GF-D8 (cell line): ENCODE data around the gene GAS7.

Source experiments
- DNase-seq: peaks from one replicate; lab custom pipeline; 2025; lab: John Stamatoyannopoulos, UW

GAS7 gene

GRCh38 chr17:9912121-9913099 lies 286.0 kb downstream of the GAS7 start:
- DNase-seq: no peak

GRCh38 chr17:9911089-9911488 lies 287.3 kb downstream of the GAS7 start:
- DNase-seq: no peak

DNA sequence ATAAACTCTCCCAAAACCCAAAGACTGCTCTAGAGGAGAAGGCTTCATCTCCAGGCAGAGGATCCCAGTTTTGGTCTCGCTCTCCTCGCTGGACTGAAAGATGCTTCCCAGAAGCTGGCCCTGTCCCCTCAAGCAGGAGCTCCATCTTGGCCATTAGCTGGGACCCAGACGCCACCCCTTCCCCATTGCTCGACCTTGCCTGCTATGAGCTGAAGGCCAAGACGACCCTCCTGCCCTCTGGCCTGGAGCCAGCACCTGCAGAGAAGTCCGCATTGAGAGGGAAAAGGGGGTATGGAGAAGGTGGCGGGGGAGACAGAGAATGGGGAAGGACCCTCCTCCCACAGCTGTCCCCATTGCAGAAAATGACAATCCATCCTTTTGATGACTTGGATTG lies 289.8 kb downstream of the GAS7 start:
- no peak for DNase-seq

- DNase-seq: no peak
Measured at GRCh38 chr17:9907883-9908648, 290.3 kb downstream of the GAS7 start.

- DNase-seq: no peak
Measured at GRCh38 chr17:9907131-9907530, 291.3 kb downstream of the GAS7 start.

GRCh38 chr17:9906616-9907015 lies 291.8 kb downstream of the GAS7 start:
- no peak for DNase-seq

DNA sequence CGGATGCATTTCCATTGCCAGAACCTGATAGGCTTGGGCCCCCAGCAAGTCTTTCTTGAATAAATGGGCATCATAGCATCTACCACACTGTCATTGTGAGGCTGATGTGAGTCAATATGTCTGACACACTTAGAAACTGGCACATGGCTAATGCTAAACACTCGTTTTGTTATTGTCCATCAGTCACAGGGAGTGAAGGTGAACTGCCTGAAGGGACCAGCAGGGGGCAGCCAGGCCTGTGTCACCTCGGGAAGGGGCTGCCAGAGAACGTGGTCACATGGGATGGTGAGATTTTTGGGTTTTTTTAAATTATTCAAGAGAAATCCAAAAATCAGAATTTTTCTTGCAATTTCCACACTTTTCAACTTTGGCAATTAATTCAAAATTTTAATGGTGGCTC lies 292.5 kb downstream of the GAS7 start:
- no peak for DNase-seq

GRCh38 chr17:9905078-9905415 lies 293.4 kb downstream of the GAS7 start, which contains the start of gene RCVRN:
Gene RCVRN, minus strand, starts transcription at chr17:9905271. Its CDS starts 91 bp downstream, at chr17:9905180.
- DNase-seq: no peak

- no peak for DNase-seq
Measured at GRCh38 chr17:9904277-9905077, 293.9 kb downstream of the GAS7 start.

DNA sequence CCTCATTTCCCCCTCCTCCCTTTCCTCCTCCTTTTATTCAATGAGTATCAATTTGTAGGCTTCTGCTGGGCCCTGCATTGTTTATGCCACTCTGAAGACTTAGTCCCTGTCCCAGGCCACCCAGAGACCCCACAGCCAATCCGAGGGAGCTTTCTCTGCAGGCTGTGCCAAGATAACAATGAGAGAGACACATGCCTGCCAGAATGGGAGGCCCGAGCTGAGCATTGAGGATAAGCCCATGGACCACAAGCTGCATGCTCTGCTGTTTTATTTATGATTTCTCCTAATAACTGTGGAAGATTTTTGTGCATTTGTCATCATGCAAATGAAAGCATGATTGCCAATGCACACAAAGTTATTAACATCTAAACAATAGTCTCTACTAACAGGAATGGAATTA lies 296.3 kb downstream of the GAS7 start:
- no peak for DNase-seq

DNA sequence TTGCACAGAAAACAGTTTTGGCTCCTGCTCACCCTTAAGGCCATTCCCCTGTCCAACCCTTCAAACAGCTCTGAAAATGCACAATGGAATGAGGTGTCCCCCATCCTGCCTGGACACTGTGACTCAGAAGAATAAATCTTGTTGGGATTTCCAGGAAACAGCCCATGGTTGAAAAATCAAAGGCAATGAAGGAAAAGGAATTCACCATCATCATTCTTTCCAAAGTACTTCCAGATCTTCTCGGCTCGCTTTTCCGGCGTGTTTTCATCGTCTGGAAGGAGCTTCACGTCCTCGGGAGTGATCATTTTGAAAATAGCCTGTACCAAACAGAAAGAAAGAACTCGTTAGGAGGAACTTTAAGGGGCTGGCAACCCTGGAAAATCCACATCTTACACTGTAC lies 297.6 kb downstream of the GAS7 start:
- DNase-seq: no peak

DNA sequence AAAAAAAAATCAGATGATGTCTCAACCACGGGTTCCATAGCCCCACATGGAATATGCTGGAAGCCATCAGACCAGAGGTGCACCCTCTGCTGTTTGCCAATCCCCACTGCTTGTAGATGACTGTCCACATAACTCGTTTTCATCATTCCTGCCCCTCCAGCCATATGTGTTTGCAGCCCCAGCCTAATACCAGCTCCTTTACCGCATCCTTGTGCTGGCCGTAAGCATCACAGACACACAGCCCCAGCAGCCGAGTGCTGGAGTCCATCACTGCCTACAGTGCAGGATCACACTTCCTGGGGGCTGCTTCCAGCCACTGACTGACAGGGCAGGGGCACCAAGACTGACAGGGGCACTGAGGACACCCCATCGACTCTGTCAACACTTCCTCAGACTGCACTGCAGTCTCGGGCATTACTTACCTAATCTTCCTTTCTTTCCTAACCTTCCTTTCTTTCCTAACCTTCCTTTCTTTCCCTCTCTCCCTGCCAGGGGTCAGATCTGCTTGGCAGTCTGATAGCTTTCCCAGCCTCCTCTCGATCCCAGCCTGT lies 298.3 kb downstream of the GAS7 start:
- DNase-seq: no peak

DNA sequence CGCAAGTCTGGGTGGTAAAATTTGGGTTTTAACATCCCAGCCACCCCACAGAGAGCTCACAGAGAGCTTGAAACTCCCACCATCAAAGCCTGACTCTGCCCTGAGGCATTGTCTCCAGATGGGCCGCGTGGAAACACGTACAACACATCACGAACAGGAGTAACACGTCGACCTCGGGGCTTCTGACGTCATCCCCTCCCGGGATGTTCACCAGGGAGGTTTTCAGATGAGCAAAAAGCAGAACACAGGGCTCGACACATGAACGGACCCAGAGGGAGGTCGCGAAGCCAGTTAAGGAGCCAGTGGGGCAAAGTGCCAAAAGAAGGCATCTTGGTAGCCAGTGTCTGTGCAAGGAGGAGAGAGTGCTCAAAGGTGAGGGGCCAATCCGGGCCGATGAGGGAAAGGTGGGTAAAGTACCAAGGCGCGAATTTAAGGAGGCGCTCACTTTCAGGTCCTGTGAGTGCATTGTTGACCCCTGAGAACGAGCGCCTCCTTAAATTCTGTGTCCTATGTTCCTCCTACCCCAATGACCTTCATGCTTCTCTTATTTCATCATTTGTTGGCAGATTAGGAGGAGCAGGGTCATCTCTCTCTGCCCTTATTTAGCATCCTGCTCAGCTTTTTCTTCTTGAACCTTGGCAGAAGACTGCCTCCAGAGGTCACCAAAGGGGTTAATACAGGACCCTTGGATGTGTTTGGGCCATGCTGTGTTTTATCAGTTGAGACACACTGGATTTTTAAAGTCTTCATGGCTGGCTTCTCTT lies 298.9 kb downstream of the GAS7 start:
- no peak for DNase-seq

GRCh38 chr17:9898812-9899211 lies 299.6 kb downstream of the GAS7 start:
- no peak for DNase-seq

DNA sequence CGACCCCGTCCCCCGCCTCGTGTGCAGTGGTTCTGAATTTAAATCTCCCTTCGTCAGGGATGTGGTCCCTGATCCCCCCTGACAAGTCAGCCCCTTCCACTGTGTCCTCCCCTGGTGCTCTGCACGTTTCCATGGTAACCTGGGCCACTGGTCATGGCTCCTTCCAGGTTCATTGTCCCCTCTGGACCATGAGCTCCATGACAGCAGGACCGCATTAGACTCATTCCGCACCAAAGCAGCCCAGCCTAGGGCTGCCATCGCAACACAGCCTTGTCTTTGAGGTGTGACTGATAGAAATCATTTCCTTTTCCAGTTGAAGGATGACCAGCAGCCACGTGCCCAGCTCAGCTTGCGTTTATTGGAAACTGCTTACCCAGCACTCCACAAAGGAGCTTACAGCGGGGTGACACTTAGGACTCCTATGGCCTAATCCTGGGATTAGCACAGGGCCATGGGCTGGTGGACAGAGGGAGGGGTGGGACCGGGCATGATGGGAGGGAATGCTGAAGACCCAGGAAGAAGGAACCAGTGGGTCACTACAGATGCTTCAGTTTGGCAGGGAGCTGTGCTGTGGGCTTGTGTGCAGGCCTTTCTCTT lies 300.9 kb downstream of the GAS7 start:
- DNase-seq: no peak

GRCh38 chr17:9895923-9896322 lies 302.5 kb downstream of the GAS7 start:
- DNase-seq: no peak

DNA sequence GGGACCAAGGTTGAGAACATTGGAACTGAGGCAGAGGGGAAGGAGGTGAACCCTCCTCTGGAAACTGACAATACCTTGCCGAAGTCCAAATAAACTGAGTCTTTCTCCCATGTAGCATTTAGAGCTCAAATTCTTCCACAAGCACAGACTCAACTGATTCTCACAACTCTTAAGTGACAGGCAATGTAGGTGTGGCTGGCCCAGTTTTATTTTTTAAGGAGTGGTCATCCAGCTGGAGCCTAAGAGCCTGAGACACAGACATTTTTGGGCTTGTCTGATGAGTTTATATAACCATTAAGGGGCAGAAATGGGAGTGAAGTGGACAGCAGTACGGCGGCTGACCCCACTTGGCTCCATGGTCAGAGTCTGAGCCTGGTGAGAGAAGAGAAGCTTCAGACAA lies 304.2 kb downstream of the GAS7 start:
- no peak for DNase-seq

DNA sequence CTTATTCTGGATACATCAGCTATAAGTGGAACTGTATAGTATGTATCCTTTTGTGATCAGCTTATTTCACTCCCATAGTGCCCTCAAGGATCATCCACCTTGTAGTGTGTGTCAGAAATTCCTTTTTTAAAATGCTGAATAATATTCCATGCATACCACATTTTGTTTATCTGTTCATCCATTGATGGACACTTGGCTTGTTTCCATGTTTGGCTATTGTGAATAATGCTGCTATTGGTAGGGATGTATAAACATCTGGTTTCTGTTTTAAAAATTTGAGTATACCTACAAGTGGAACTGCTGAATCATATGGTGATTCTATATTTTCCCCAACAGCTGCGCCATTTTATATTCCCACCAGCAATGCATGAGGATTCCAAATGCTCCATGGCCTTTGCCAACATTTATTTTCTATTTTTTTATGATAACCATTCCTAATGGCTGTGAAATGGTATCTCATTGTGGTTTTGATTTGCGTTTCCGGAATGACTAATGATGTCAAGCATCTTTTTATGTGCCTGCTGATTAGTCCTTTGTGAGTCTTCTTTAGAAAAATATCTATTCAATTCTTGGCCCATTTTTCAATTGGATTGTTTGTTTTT lies 304.9 kb downstream of the GAS7 start:
- no peak for DNase-seq

- no peak for DNase-seq
Measured at GRCh38 chr17:9890124-9890523, 308.3 kb downstream of the GAS7 start.

DNA sequence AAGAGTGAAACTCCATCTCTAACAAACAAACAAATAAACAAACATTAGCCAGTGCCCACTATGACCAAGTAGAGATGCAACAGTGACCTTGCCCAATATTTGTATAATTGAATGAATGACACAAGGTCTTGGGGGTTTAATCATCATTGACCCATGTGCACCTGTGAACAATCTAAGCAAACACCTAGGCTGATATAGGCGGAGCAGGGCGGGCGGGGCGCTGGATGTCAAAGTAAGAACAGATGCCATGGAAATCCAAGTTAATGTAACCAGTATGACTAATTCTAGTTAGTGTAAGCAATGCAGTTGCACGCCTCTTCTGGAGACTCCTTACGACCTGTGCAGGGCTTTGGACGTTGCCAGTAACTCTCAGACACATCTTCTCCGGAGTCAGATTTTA lies 310.9 kb downstream of the GAS7 start:
- DNase-seq: no peak
